ENCODE data around the gene MOB1B.

DNA sequence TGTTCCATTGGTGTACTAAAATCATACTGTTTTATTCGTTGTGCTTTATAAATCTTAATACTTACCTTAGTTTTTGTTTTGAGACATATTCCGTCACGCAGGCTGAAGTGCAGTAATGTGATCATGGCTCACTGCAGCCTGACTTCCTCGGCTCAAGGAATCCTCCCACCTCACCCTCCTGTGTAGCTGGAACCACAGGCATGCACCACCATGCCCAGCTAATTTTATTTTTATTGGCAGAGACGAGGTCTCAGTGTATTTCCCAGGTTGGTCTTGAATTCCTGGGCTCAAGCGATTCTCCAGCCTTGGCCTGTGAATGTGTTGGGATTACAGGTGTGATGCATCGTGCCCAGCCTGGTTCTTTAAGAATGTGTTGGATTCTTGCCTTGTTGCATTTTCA lies 66.9 kb downstream of the MOB1B start:
- TF ChIP-seq, protein P1, sequence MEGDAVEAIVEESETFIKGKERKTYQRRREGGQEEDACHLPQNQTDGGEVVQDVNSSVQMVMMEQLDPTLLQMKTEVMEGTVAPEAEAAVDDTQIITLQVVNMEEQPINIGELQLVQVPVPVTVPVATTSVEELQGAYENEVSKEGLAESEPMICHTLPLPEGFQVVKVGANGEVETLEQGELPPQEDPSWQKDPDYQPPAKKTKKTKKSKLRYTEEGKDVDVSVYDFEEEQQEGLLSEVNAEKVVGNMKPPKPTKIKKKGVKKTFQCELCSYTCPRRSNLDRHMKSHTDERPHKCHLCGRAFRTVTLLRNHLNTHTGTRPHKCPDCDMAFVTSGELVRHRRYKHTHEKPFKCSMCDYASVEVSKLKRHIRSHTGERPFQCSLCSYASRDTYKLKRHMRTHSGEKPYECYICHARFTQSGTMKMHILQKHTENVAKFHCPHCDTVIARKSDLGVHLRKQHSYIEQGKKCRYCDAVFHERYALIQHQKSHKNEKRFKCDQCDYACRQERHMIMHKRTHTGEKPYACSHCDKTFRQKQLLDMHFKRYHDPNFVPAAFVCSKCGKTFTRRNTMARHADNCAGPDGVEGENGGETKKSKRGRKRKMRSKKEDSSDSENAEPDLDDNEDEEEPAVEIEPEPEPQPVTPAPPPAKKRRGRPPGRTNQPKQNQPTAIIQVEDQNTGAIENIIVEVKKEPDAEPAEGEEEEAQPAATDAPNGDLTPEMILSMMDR (IDR thresholded peaks at IDR 0.05): no peak
- TF ChIP-seq POLR2A (IDR thresholded peaks at IDR 0.05): no peak
